A549 (cell line): ENCODE results near the gene ALAD. TPM values are rescaled to one million over a fixed set of nuclear protein-coding genes. Genes with fewer than 3 reads are reported as not detected.

Experiments used
- ATAC-seq, 2 experiments: fragments of 200-7000 bp in 1 of 2; fragments of >200 bp in 1 of 2; cut with Nextera tagmentation in 1 of 2; cut with Tn5 transposase in 1 of 2; 3 replicates each; pipeline versions ENCODE4 v1.8.0 to v1.9.1; 2018 to 2020; ENCODE audit warnings: mild to moderate bottlenecking in 1 of 2, moderate library complexity in 1 of 2
- CTCF ChIA-PET: fragments of 300-600 bp; sonication (Branson Sonifier 250); formaldehyde crosslinking; extraction: SDS; loops from one replicate; lab custom pipeline; 2021; ENCODE audit warnings: antibody characterized with exemption, inconsistent platforms; lab: Yijun Ruan, JAX
- POLR2A ChIA-PET: fragments of 350-600 bp; formaldehyde crosslinking; extraction: SDS; loops from one replicate; lab custom pipeline; 2021; ENCODE audit warnings: antibody characterized with exemption, inconsistent platforms; lab: Yijun Ruan, JAX
- DNase-seq, 2 experiments: peaks; one replicate each; pipeline versions ENCODE4 v3.0.0 to v3.0.0-alpha.2; 2011 to 2016; ENCODE audit warnings: low read depth in 1 of 2, low spot score in 1 of 2
- FAIRE-seq: peaks from 2 replicates; lab custom pipeline; 2011; peaks lifted over from hg19 to GRCh38; lab: Jason Lieb, UNC
- H3K27ac ChIP-seq, 2 experiments: fragments of >200 bp; sonication (Bioruptor Twin); formaldehyde crosslinking; 3 replicates each; pipeline ENCODE4 v1.5.1; 2016 to 2017
- H3K4me1 ChIP-seq: fragments of >200 bp; sonication (Bioruptor Twin); formaldehyde crosslinking; 3 replicates; pipeline ENCODE4 v1.6.1; 2016
- H3K4me2 ChIP-seq: fragments of >200 bp; sonication (Bioruptor Twin); formaldehyde crosslinking; 3 replicates; pipeline ENCODE4 v1.6.1; 2016
- H3K4me3 ChIP-seq: fragments of >200 bp; sonication (Bioruptor Twin); formaldehyde crosslinking; 3 replicates; pipeline ENCODE4 v1.5.1; 2016
- H3K9me3 ChIP-seq: fragments of >200 bp; sonication (Bioruptor Twin); formaldehyde crosslinking; 3 replicates; pipeline ENCODE4 v1.6.1; 2016
- CBX2 ChIP-seq: fragments of 200-600 bp; sonication (generic); IDR thresholded peaks from 2 replicates; pipeline ENCODE4 v1.6.1; 2016; ENCODE audit warnings: low read depth, mild to moderate bottlenecking, borderline replicate concordance
- CBX8 ChIP-seq: fragments of 200-600 bp; sonication (generic); IDR thresholded peaks from 2 replicates; pipeline ENCODE4 v1.6.1; 2016
- E2F6 ChIP-seq: IDR thresholded peaks from 2 replicates; pipeline ENCODE4 v1.6.1; 2012; ENCODE audit warnings: low read depth, borderline replicate concordance
- ESRRA ChIP-seq: fragments of 150-350 bp; IDR thresholded peaks from 2 replicates; pipeline ENCODE4 v1.6.1; 2014; ENCODE audit warnings: mild to moderate bottlenecking, low read length, borderline replicate concordance
- FOSL2 ChIP-seq, 2 experiments: fragments of 450-650 bp in 1 of 2; fragments of >200 bp in 1 of 2; sonication (Bioruptor Twin) in 1 of 2; formaldehyde crosslinking; IDR thresholded peaks; 2 replicates each; pipeline versions ENCODE4 v1.5.0 to v1.6.1; 2016 to 2020; ENCODE audit warnings: mild to moderate bottlenecking in 1 of 2, moderate library complexity in 1 of 2
- HMGXB4 ChIP-seq: fragments of 250-450 bp; sonication (Bioruptor Pico); IDR thresholded peaks from 2 replicates; pipeline ENCODE4 v1.5.0; 2021; ENCODE audit warnings: mild to moderate bottlenecking, moderate library complexity, borderline replicate concordance
- HOXB5 ChIP-seq: fragments of 250-450 bp; sonication (Bioruptor Pico); IDR thresholded peaks from 2 replicates; pipeline ENCODE4 v1.5.0; 2020; ENCODE audit warnings: mild to moderate bottlenecking, moderate library complexity
- KDM1A ChIP-seq: fragments of 200-600 bp; sonication (generic); IDR thresholded peaks from 2 replicates; pipeline ENCODE4 v1.6.1; 2016; ENCODE audit warnings: low read depth, mild to moderate bottlenecking
- KDM5A ChIP-seq: fragments of 200-600 bp; sonication (generic); IDR thresholded peaks from 2 replicates; pipeline ENCODE4 v1.6.1; 2016; ENCODE audit warnings: antibody characterized with exemption, mild to moderate bottlenecking
- MAFK ChIP-seq: fragments of 450-650 bp; IDR thresholded peaks from 2 replicates; pipeline ENCODE4 v1.6.1; 2014; ENCODE audit not compliant: partially characterized antibody
- NPAS2 ChIP-seq: fragments of 250-450 bp; sonication (Bioruptor Pico); IDR thresholded peaks from 2 replicates; pipeline ENCODE4 v1.8.0; 2022; ENCODE audit warnings: mild to moderate bottlenecking, moderate library complexity, borderline replicate concordance
- NR3C1 ChIP-seq: fragments of >200 bp; sonication (Bioruptor Twin); formaldehyde crosslinking; IDR thresholded peaks from 3 replicates; pipeline ENCODE4 v1.6.1; 2017
- POLR2A ChIP-seq: IDR thresholded peaks from 2 replicates; pipeline ENCODE4 v1.6.1; 2012; ENCODE audit warnings: mild to moderate bottlenecking, low read length
- RARB ChIP-seq: fragments of 250-450 bp; sonication (Bioruptor Pico); IDR thresholded peaks from 2 replicates; pipeline ENCODE4 v1.8.0; 2021; ENCODE audit warnings: mild to moderate bottlenecking, moderate library complexity
- REST ChIP-seq: fragments of 200-600 bp; sonication (generic); IDR thresholded peaks from 2 replicates; pipeline ENCODE4 v1.6.1; 2016; ENCODE audit warnings: antibody characterized with exemption, mild to moderate bottlenecking, moderate library complexity
- RFX5 ChIP-seq: fragments of 450-650 bp; IDR thresholded peaks from 2 replicates; pipeline ENCODE4 v1.7.1; 2014; ENCODE audit warnings: antibody characterized with exemption, mild to moderate bottlenecking, moderate library complexity
- SMC3 ChIP-seq: fragments of >200 bp; sonication (Bioruptor Twin); formaldehyde crosslinking; IDR thresholded peaks from 3 replicates; pipeline ENCODE4 v1.6.1; 2018; ENCODE audit warnings: inconsistent platforms
- SREBF2 ChIP-seq: fragments of 450-650 bp; IDR thresholded peaks from 2 replicates; pipeline ENCODE4 v1.6.1; 2014; ENCODE audit warnings: mild to moderate bottlenecking, moderate library complexity
- TFCP2L1 ChIP-seq: fragments of 250-450 bp; sonication (Bioruptor Pico); IDR thresholded peaks from 2 replicates; pipeline ENCODE4 v1.5.0; 2021; ENCODE audit warnings: mild to moderate bottlenecking
- TP53 ChIP-seq: fragments of 250-450 bp; sonication (Bioruptor Pico); IDR thresholded peaks from 2 replicates; pipeline ENCODE4 v1.5.0; 2021; ENCODE audit warnings: mild to moderate bottlenecking, moderate library complexity
- ZFP36 ChIP-seq: fragments of 450-650 bp; IDR thresholded peaks from 2 replicates; pipeline ENCODE4 v1.6.1; 2014; ENCODE audit warnings: borderline replicate concordance; ENCODE audit not compliant: partially characterized antibody
- WGBS: methylation state at CpG from one replicate; pipeline ENCODE4 v1.1.6; 2017; ENCODE audit errors: missing lambda C conversion rate; 5-methylcytosine and 5-hydroxymethylcytosine counted together
- polyA plus RNA-seq, 4 experiments: library from polyadenylated mRNA; depleted of rRNA in 3 of 4; stranded (reverse); fragments of >200 nt; fragmentation: RNase III in 1 of 4; extraction: RNeasy Plus Mini Kit Qiagen cat#74134 plus additional on column Dnase treatment in 1 of 4; gene quantifications; 2 replicates in 3 of 4; 3 replicates in 1 of 4; pipeline ENCODE4 v1.2.3, GENCODE V29; 2011 to 2017
- TF ChIP-seq, protein P1 (sequence below): fragments of >200 bp; sonication (Bioruptor Twin); formaldehyde crosslinking; IDR thresholded peaks from 2 replicates; pipeline ENCODE4 v1.6.1; 2016

ALAD gene
- polyA plus RNA-seq, 2 of the 4 experiments (the other 2 are of a cell fraction) = 5.7 to 18.5 TPM

DNA sequence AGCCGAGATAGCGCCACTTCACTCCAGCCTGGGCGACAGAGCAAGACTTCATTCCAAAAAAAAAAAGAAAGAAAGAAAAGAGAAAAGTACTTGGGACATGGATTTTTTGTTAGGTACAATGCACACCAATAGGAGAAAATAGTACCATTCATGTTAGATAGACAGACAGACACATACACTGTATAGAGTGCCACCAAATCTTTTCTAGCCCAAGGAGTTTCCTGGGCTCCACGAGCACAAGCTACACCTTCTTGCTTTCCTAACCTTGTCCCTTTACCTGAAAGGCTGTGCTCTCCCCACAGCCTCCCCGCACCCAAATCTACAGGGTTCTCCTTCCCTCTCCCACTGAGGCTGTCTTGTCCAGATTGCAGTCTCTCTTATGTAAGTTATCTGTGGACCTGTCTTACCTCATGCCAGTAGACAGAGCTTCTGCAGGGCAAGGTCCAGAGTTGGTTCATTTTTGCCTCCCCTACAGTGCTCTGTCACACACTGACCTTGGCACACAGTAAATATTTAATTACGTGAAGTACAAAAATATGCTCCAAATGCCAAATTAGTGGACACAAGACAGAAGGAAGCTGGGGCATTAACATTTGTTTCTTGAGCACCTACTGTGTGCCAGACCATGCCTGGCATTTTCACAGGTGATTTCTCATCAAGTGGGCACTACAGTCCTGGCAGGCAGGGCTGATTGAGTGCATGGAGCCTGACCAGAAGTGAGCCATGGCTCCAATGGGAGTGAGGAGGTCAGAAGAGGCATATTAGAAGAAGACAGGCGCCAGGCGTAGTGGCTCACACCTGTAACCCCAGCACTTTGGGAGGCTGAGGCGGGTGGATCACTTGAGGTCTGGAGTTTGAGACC is 5.9 kb downstream of the ALAD start:
- ChIA-PET CTCF (interaction anchor here (1.4 kb wide), 1 partner anchor 85 kb away, joined by 5 read pairs; no protein-coding TSS in a partner anchor), POLR2A (no interaction called here)
- Histone ChIP-seq H3K27ac (no peak overlapping the region), H3K4me3 (no peak overlapping the region), H3K4me2 (no peak overlapping the region), H3K4me1 (peaks cover 3% of the 10 kb centered on the region; the same call in 1 of the 3 replicates), H3K9me3 (no peaks in the 10 kb centered on the region)
- FAIRE-seq = no peak
- TF ChIP-seq RARB (no peak), CBX2 (no peak), HMGXB4 (CRISPR knock-in tag) (no peak)
- no peak for DNase-seq
- 92% methylated on average over 9 of the region's 9 CpGs for WGBS
- ATAC-seq = no peak

DNA sequence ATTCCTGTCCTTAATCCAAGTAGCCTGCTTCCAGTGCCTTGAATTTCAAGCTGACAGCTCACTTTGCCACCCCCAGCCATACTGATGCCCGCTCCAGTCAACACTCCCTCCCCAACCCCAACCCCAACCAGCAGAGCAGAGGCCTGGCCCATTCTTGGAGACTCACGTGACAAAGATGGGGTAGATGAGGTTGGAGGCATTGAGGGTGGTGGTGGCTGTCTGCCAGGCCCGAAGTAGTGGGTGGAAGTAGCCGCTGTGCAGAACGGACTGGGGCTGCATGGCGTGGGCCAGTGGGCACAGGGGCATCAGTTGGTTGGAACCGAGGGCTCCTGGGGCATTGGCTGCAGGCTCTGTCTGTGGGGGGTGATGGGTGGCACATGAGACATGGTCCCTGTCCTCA is 7.8 kb downstream of the ALAD start:
- no peak for FAIRE-seq
- CTCF ChIA-PET = interaction anchor here (1.1 to 8.2 kb wide), 2 partner anchors 9 to 88 kb away, joined by 3 to 51 read pairs; partner anchors contain the start of gene ALAD

GRCh38 chr9:113391917-113392316 is 9.2 kb downstream of the ALAD start:
- Histone ChIP-seq H3K4me2 (no peak overlapping the region), H3K27ac (no peak overlapping the region), H3K4me1 (0 out of 3 replicates have a peak, but pooled peaks cover 4% of the 10 kb centered on the region), H3K9me3 (no peaks in the 10 kb centered on the region), H3K4me3 (no peak overlapping the region)
- FAIRE-seq (no peak), ATAC-seq (no peak), DNase-seq (no peak)
- POLR2A ChIA-PET = no interaction called here
- WGBS = 95% methylated on average over 7 of the region's 7 CpGs
- CTCF ChIA-PET = interaction anchor here (0.9 to 8.2 kb wide), 6 partner anchors 10 to 265 kb away, joined by 3 to 51 read pairs (median 3); partner anchors contain the start of gene ALAD
- TF ChIP-seq MAFK (no peak), SMC3 (no peak), CBX8 (no peak), HOXB5 (CRISPR knock-in tag) (no peak), TP53 (CRISPR knock-in tag) (no peak), POLR2A (no peak), TFCP2L1 (no peak), RFX5 (no peak), ZFP36 (no peak), ESRRA (no peak), NPAS2 (CRISPR knock-in tag) (no peak), KDM5A (no peak), KDM1A (no peak), E2F6 (no peak), SREBF2 (no peak)
- TF ChIP-seq, protein P1, sequence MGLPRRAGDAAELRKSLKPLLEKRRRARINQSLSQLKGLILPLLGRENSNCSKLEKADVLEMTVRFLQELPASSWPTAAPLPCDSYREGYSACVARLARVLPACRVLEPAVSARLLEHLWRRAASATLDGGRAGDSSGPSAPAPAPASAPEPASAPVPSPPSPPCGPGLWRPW = no peak

More for the DNA sequence above, 7.8 kb downstream of the ALAD start:
- Histone ChIP-seq H3K4me2 (no peak overlapping the region), H3K4me1 (no peaks in the 10 kb centered on the region), H3K9me3 (no peaks in the 10 kb centered on the region), H3K27ac (no peak overlapping the region), H3K4me3 (no peak overlapping the region)
- POLR2A ChIA-PET = no interaction called here
- ATAC-seq (no peak), DNase-seq (no peak)
- 93% methylated on average over 7 of the region's 7 CpGs for WGBS
- TF ChIP-seq REST (no peak), SREBF2 (no peak), CBX8 (no peak), NR3C1 (no peak), FOSL2 (IDR thresholded peaks at IDR 0.05) (no peak), FOSL2 (CRISPR knock-in tag; IDR thresholded peaks at IDR 0.05) (no peak), MAFK (no peak)
